Middle frontal gyrus (tissue), 1 donor: ENCODE results near the gene AMDHD2.

Experiments used
- DNase-seq: peaks from one replicate; pipeline ENCODE4 v3.0.0-alpha.2; 2015; ENCODE audit warnings: low spot score; ENCODE audit errors: extremely low spot score

AMDHD2 gene

DNA sequence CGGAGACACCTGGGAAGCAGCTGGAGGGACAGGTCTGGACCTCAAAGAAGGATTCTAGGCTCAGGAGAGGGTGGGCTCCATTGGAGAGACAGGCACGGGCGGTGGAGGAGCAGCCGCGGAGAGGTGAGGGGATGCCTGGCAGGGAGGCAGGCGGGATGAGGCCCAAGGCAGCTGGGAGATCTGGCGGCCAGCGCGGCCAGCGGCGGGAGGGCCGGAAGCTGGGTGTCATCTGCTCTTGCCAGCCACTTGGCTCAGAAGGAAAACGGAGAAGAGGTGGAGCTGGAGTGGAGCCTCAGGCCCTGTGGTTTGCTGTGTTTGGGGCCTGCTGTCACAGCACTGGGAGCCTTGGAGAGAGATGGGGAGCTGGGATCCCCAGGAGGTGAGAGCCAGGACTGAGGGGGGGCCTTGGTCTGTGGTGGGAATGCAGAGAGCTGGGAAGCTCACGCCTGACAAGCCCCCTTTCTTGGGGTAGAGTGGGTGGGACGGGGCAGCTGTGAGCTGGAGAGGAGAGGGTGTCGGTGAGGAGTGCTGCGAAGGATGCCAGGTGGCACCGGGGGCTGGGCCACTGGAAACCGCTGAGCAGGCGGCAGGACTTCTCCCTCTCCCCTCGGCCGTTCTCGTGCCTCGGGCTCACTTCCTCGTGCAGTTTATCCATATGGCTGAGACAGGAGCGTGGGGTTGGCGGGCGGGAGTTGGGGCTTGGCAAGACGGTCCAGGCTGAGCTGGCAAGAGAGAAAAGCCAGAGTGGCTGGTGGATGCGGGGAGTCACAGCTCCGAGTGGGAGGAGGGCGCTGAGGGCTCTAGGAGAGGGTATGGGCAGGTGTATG is 37.2 kb upstream of the AMDHD2 start:
- peak; percentile 39 for DNase-seq

DNA sequence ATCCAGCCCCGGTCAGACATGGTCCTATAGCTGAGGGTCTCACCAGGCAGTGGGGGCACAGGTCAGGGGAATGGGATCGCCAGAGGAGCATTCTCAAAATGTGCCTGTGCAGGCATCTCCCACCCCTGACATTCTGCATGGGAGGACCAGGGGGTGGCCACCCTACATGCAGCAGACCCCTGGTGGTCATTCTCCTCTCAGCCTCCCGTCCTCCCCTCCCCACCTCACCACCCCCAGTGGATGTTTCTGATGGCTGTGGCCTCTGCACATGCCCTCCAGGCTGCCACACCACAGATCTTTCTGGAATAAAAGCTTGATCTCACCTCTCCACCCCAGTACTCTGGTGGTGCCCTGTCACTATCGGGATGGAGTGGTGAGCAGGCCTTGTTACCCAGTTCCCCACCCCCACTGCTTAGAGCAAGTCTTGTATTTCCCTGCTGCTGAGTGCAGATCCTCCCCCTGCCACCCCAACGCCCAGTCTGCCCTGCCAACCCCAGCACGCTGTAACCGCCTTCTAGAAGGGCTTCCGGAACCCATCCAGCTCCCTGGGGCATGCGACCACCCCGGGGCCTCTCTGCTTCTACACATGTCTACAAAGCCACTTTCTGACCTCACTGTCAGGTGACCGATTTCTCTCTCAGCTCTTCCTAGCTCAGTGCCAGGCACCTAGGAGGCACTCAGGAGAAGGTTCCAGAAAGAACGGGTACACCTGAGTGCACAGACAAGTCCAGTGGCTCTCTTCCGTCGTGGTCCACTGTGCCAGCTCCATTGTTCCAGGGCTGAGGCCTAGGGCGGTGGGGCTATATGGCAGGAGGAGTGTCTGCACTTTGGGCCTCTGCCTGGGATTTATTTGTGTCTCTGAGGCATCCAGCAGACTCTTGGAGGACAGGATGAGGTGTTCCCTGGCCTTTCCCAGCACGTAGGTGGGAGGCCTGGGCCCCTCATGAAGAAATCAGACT is 36.0 kb upstream of the AMDHD2 start:
- no peak for DNase-seq

GRCh38 chr16:2484898-2485508 is 35.2 kb upstream of the AMDHD2 start:
- no peak for DNase-seq

DNA sequence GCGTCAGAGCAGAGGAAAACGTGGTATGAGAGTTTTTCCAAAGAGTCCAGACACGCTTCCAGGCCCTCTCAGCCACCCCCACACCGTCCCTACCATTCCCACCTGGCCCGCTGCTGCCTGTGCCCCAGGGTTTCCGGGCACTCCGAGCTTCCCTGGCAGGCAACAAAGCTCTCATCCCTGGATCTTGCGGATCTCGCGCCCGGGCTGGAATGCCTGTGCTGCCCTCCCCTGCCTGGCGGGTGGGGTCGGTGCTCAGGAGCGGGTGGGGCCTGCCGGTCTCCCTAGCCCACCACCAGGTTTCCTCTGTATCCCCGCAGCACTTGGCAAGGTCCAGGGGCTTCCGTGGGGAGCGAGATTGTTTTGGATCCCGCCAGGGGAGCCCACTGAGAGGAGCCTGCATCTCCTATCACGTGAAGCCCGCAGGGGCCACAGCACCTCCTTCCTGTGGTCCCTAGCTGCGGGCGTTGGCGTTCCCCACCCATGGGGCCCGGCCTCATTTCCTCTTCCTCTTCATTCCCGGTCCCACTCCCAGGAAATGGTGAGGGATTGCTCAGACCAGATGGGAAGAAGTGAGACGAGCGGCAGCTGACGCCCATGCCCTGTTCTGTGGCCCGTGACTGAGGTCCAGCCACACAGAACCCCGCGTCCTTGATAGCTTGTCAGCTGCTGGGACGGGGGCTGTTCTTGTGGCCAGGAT is 34.2 kb upstream of the AMDHD2 start:
- no peak for DNase-seq

GRCh38 chr16:2486645-2487516 is 33.3 kb upstream of the AMDHD2 start:
- no peak for DNase-seq

DNA sequence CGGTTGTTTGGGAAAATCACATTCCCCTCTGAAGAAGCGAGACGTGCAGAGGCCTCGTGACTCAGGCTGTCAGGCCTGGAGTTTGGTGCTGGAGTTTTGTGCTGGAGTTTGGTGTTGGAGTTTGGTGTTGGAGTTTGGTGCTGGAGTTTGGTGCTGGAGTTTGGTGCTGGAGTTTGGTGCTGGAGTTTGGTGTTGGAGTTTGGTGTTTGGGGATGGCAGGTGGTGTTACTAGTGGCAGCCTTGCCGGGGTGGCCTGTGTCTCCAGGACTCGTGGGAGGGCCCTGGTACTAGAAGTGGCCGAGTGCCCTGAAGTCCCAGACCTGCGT is 32.7 kb upstream of the AMDHD2 start:
- DNase-seq = no peak

- no peak for DNase-seq
Measured at GRCh38 chr16:2487903-2488531, 32.2 kb upstream of the AMDHD2 start.

GRCh38 chr16:2489581-2489980 is 30.6 kb upstream of the AMDHD2 start:
- DNase-seq = no peak

- no peak for DNase-seq
Measured at GRCh38 chr16:2490190-2491105, 29.7 kb upstream of the AMDHD2 start.

GRCh38 chr16:2492292-2492691 is 27.9 kb upstream of the AMDHD2 start:
- no peak for DNase-seq

- DNase-seq = no peak
Measured at GRCh38 chr16:2493605-2494004, 26.6 kb upstream of the AMDHD2 start.

DNA sequence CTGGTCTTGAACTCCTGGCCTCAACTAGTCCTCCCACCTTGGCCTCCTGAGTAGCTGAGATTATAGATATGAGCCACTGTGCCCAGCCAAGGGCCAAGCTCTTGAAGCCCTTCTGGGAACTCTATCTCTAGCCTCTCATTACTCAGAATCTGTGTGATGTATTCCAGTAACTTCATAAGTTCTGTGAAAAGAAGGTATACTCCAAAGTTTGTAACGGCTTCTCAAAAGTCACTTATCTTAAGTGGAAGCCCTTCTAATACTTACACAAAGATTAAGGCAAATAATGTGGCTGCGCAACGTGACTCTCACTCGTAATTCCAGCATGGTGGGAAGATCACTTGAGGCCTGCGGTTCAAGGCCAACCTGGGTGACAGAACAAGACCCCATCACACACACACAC is 25.6 kb upstream of the AMDHD2 start:
- DNase-seq = no peak

GRCh38 chr16:2495041-2495440 is 25.1 kb upstream of the AMDHD2 start:
- no peak for DNase-seq

GRCh38 chr16:2496223-2497115 is 23.7 kb upstream of the AMDHD2 start:
- DNase-seq = no peak

DNA sequence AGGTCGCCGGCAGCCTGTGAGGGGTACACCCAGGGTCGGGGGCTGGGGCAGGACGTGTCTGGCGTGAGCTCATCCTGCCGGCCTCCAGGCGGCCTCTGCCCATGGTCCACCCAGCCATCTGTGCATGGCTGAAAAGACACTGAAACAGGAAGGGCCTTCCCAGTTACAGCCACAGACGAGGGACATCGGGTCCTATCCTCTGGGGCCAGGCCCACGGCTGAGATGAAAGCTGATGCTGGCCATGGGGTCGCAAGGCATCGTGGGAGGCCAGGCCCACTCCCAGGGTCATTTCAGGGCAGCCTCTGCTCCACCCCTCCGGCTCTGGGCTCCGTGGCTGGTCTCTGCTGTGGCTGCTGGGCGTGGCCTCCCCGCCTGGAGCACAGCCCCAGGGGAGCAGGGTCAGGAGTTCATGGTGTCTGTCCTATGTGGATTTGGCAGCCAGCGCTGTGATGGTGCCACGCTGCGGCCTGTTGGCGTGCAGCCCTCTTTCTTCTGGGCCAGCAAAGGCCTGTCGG is 23.0 kb upstream of the AMDHD2 start:
- no peak for DNase-seq

- no peak for DNase-seq
Measured at GRCh38 chr16:2497695-2498484, 22.3 kb upstream of the AMDHD2 start.
